IMR-90 (cell line): ENCODE data around the gene SMC1B. TPM values are rescaled to one million over a fixed set of nuclear protein-coding genes. Genes with fewer than 3 reads are reported as not detected.

ENCODE experiments used
- ATAC-seq: fragments of 200-7000 bp; cut with Tn5 transposase; 2 replicates; pipeline ENCODE4 v1.9.1; 2020; ENCODE audit warnings: low read depth, mild to moderate bottlenecking, moderate library complexity
- BruUV-seq: library from RNA; stranded (reverse); fragments of 400-500 nt; replicated peaks from 2 replicates; lab custom pipeline; 2021; lab: Mats Ljungman, UMichigan
- CTCF ChIA-PET: fragments of 300-600 bp; formaldehyde crosslinking; extraction: SDS; loops from one replicate; lab custom pipeline; 2021; ENCODE audit warnings: antibody characterized with exemption; lab: Yijun Ruan, JAX
- POLR2A ChIA-PET: fragments of 300-600 bp; sonication (Branson Sonifier 250); formaldehyde crosslinking; loops from one replicate; lab custom pipeline; 2022; ENCODE audit warnings: antibody characterized with exemption; ENCODE audit not compliant: unreplicated experiment; lab: Charles Lee
- DNase-seq: peaks from one replicate; pipeline ENCODE4 v3.0.0; 2013
- H2AFZ ChIP-seq: replicated peaks from 2 replicates; pipeline ENCODE3; 2013; ENCODE audit warnings: low read length, mild to moderate bottlenecking; ENCODE audit not compliant: poor library complexity
- H2AK5ac ChIP-seq: 2 replicates; pipeline ENCODE4 v1.6.1; 2013; ENCODE audit warnings: low read depth, low read length, inconsistent platforms
- H2AK9ac ChIP-seq: replicated peaks from 2 replicates; pipeline ENCODE3; 2013; ENCODE audit warnings: mild to moderate bottlenecking, low read depth, low read length, moderate library complexity; ENCODE audit not compliant: poor library complexity
- H2BK120ac ChIP-seq: 2 replicates; pipeline ENCODE4 v1.6.1; 2013; ENCODE audit warnings: low read depth, low read length, inconsistent platforms
- H2BK15ac ChIP-seq: 3 replicates; pipeline ENCODE4 v1.6.1; 2013; ENCODE audit warnings: low read depth, low read length, inconsistent platforms
- H2BK20ac ChIP-seq: 2 replicates; pipeline ENCODE4 v1.6.1; 2013; ENCODE audit warnings: low read depth, mild to moderate bottlenecking, inconsistent platforms, low read length, moderate library complexity
- H2BK5ac ChIP-seq: 2 replicates; pipeline ENCODE4 v1.6.1; 2013; ENCODE audit warnings: mild to moderate bottlenecking, low read depth, low read length, inconsistent platforms; ENCODE audit not compliant: poor library complexity, severe bottlenecking
- H3K14ac ChIP-seq: replicated peaks from 2 replicates; pipeline ENCODE4 v1.6.1; 2013; ENCODE audit warnings: low read depth, low read length, inconsistent platforms
- H3K18ac ChIP-seq: 2 replicates; pipeline ENCODE4 v1.6.1; 2013; ENCODE audit warnings: low read depth, low read length, control low read depth
- H3K23ac ChIP-seq: 2 replicates; pipeline ENCODE4 v1.6.1; 2013; ENCODE audit warnings: low read depth, low read length, inconsistent platforms
- H3K27ac ChIP-seq: 2 replicates; pipeline ENCODE4 v1.5.1; 2013; ENCODE audit warnings: mild to moderate bottlenecking, control low read depth, low read length; ENCODE audit not compliant: insufficient read depth
- H3K27me3 ChIP-seq: 2 replicates; pipeline ENCODE4 v1.6.1; 2013; ENCODE audit warnings: low read length; ENCODE audit not compliant: control insufficient read depth, insufficient read depth
- H3K36me3 ChIP-seq: 2 replicates; pipeline ENCODE4 v1.6.1; 2013; ENCODE audit warnings: low read length, mixed read lengths; ENCODE audit not compliant: control insufficient read depth, insufficient read depth
- H3K4ac ChIP-seq: 2 replicates; pipeline ENCODE4 v1.6.1; 2013; ENCODE audit warnings: low read depth, low read length, inconsistent platforms
- H3K4me1 ChIP-seq: 2 replicates; pipeline ENCODE4 v1.6.1; 2013; ENCODE audit warnings: low read length, mixed read lengths; ENCODE audit not compliant: control insufficient read depth, insufficient read depth
- H3K4me2 ChIP-seq: 2 replicates; pipeline ENCODE4 v1.6.1; 2013; ENCODE audit warnings: low read depth, mild to moderate bottlenecking, control low read depth, low read length, moderate library complexity
- H3K4me3 ChIP-seq: 2 replicates; pipeline ENCODE4 v1.5.1; 2013; ENCODE audit warnings: low read depth, mild to moderate bottlenecking, control low read depth, low read length, moderate library complexity; ENCODE audit not compliant: insufficient read depth
- H3K56ac ChIP-seq: 2 replicates; pipeline ENCODE4 v1.6.1; 2013; ENCODE audit warnings: low read length, inconsistent platforms; ENCODE audit not compliant: insufficient read depth; ENCODE audit errors: extremely low read depth
- H3K79me1 ChIP-seq, 2 experiments: 2 replicates each; pipeline ENCODE4 v1.6.1; 2013; ENCODE audit warnings: low read length in 2 of 2, inconsistent platforms in 1 of 2, low read depth in 1 of 2
- H3K9ac ChIP-seq: 2 replicates; pipeline ENCODE4 v1.6.1; 2013; ENCODE audit warnings: low read depth, low read length, control low read depth
- H3K9me1 ChIP-seq: 2 replicates; pipeline ENCODE4 v1.6.1; 2013; ENCODE audit warnings: low read length, inconsistent platforms; ENCODE audit not compliant: insufficient read depth
- H3K9me3 ChIP-seq: 2 replicates; pipeline ENCODE4 v1.6.1; 2013; ENCODE audit warnings: low read length; ENCODE audit not compliant: control insufficient read depth, insufficient read depth
- H4K20me1 ChIP-seq: 2 replicates; pipeline ENCODE4 v1.6.1; 2013; ENCODE audit warnings: low read length, inconsistent platforms; ENCODE audit not compliant: insufficient read depth
- H4K5ac ChIP-seq: 2 replicates; pipeline ENCODE4 v1.6.1; 2013; ENCODE audit warnings: mild to moderate bottlenecking, low read depth, low read length, control low read depth
- H4K8ac ChIP-seq, 2 experiments: 2 replicates each; pipeline ENCODE4 v1.6.1; 2013; ENCODE audit warnings: low read depth in 2 of 2, low read length in 2 of 2, control low read depth in 1 of 2, inconsistent platforms in 1 of 2
- H4K91ac ChIP-seq: 2 replicates; pipeline ENCODE4 v1.6.1; 2013; ENCODE audit warnings: low read depth, low read length, inconsistent platforms; ENCODE audit not compliant: insufficient read depth
- BHLHE40 ChIP-seq: fragments of 150-350 bp; IDR thresholded peaks from 2 replicates; pipeline ENCODE4 v1.6.1; 2016; ENCODE audit warnings: mild to moderate bottlenecking, low read depth, low read length
- CEBPB ChIP-seq: IDR thresholded peaks from 2 replicates; pipeline ENCODE4 v1.6.1; 2012; ENCODE audit warnings: low read depth, low read length, improper control_type of control experiment
- CHD1 ChIP-seq: IDR thresholded peaks from 2 replicates; pipeline ENCODE4 v1.6.1; 2012; ENCODE audit warnings: low read depth, low read length, improper control_type of control experiment
- FOS ChIP-seq: fragments of 150-350 bp; IDR thresholded peaks from 2 replicates; pipeline ENCODE4 v1.6.1; 2016; ENCODE audit warnings: low read depth, low read length
- MAFK ChIP-seq: IDR thresholded peaks from 2 replicates; pipeline ENCODE4 v1.6.1; 2012; ENCODE audit warnings: low read depth, low read length, improper control_type of control experiment
- MAZ ChIP-seq: IDR thresholded peaks from 2 replicates; pipeline ENCODE4 v1.6.1; 2012; ENCODE audit warnings: low read depth, mild to moderate bottlenecking, low read length, improper control_type of control experiment, moderate library complexity, borderline replicate concordance
- MXI1 ChIP-seq: IDR thresholded peaks from 2 replicates; pipeline ENCODE4 v1.6.1; 2012; ENCODE audit warnings: low read depth, mild to moderate bottlenecking, low read length, moderate library complexity, borderline replicate concordance
- NFE2L2 ChIP-seq: fragments of 150-350 bp; IDR thresholded peaks from 2 replicates; pipeline ENCODE4 v1.6.1; 2016; ENCODE audit warnings: low read depth, mild to moderate bottlenecking, low read length
- POLR2A ChIP-seq: IDR thresholded peaks from 2 replicates; pipeline ENCODE4 v1.6.1; 2012; ENCODE audit warnings: mild to moderate bottlenecking, low read depth, low read length
- RAD21 ChIP-seq: IDR thresholded peaks from 2 replicates; pipeline ENCODE4 v1.6.1; 2012; ENCODE audit warnings: low read length, improper control_type of control experiment
- RCOR1 ChIP-seq: IDR thresholded peaks from 2 replicates; pipeline ENCODE4 v1.6.1; 2012; ENCODE audit warnings: mild to moderate bottlenecking, low read length, improper control_type of control experiment; ENCODE audit not compliant: insufficient replicate concordance
- RFX5 ChIP-seq: IDR thresholded peaks from 2 replicates; pipeline ENCODE4 v1.8.0; 2012; ENCODE audit warnings: low read depth, mild to moderate bottlenecking, low read length, moderate library complexity
- SMC3 ChIP-seq: fragments of 150-350 bp; IDR thresholded peaks from 2 replicates; pipeline ENCODE4 v1.6.1; 2016; ENCODE audit warnings: low read depth, mild to moderate bottlenecking, antibody characterized with exemption, low read length, moderate library complexity
- WGBS, 2 experiments: methylation state at CpG; one replicate each; pipeline versions ENCODE4 v1.1.5 to v1.1.7; 2013; ENCODE audit warnings: missing lambda C conversion rate in 2 of 2; ENCODE audit not compliant: insufficient read length in 1 of 2; ENCODE audit errors: extremely low coverage in 2 of 2; 5-methylcytosine and 5-hydroxymethylcytosine counted together
- dilution Hi-C: fragments of 300-500 bp; cut with HindIII; formaldehyde crosslinking; loops from one replicate; pipeline ENCODE4 v1.14.3; 2018; ENCODE audit warnings: low sequenced_read_pairs; ENCODE audit not compliant: unreplicated experiment
- in situ Hi-C: fragments of 300-500 bp; cut with MboI; formaldehyde crosslinking; loops from 3 replicates; pipeline ENCODE4 v1.14.3; 2019; ENCODE audit warnings: low sequenced_read_pairs, inconsistent platforms, mixed read lengths
- intact Hi-C: fragments of 100-400 bp; cut with micrococcal nuclease; formaldehyde crosslinking; loops from 2 replicates; pipeline ENCODE4 v1.10.0; 2022
- polyA plus RNA-seq, 3 experiments: library from polyadenylated mRNA; depleted of rRNA; stranded (reverse); fragments of >200 nt; gene quantifications; 2 replicates each; pipeline ENCODE4 v1.2.3, GENCODE V29; 2012; ENCODE audit warnings: low replicate concordance in 1 of 3
- total RNA-seq: library from RNA; depleted of rRNA; stranded (reverse); fragments of >200 nt; gene quantifications from 2 replicates; pipeline ENCODE4 v1.2.3, GENCODE V29; 2012
- TF ChIP-seq, protein P1 (sequence below): conservative IDR thresholded peaks from 2 replicates; pipeline ENCODE4 v1.5.1; 2012; ENCODE audit warnings: mild to moderate bottlenecking, low read depth, low read length, improper control_type of control experiment
- TF ChIP-seq, protein P2 (sequence below): fragments of 150-350 bp; IDR thresholded peaks from 2 replicates; pipeline ENCODE4 v1.6.1; 2017; ENCODE audit warnings: mild to moderate bottlenecking, antibody characterized with exemption, low read length, low read depth
- TF ChIP-seq, protein P3 (sequence below): fragments of 150-350 bp; IDR thresholded peaks from 2 replicates; pipeline ENCODE4 v1.6.1; 2016; ENCODE audit warnings: low read depth, mild to moderate bottlenecking, low read length, moderate library complexity, borderline replicate concordance

The SMC1B gene
- total and polyA plus RNA-seq, 2 of the 4 experiments (the other 2 are of a cell fraction) = not detected

DNA sequence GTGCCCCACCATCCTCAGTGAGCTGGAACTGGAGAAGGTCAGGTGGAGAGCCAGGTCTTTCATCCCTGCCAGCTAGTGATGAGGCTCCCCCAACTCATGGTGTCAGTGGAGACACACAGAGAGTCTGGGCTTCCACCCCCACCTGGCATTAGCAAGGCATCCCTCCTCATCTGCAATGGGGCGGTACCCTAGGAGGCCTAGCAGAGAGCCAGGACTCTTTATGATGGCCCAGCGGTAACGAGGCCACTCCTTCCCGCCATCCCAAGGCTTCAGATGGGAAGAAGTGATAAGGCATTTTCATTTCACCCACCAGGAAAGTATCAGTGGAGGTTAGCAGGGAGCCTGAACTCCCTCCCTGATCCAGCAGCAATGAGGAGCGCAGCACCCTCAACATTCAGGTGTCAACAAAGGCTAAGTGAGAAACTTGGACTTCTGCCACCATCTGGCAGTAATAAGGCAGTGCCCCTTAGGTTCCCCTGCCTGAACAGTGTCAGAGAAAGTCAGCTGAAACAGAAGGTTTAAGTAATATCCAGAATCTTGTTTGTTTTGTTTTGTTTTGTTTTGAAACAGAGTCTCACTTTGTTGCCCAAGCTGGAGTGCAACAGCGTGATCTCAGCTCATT, 48.7 kb upstream of the SMC1B start:
- Histone ChIP-seq H3K27me3 (no peaks in the 10 kb centered on the region), H3K4ac (no peak overlapping the region), H2AFZ (no peak overlapping the region), H4K5ac (peak overlapping the region; percentile 12; the same call in 1 of the 2 replicates), H3K36me3 (no peaks in the 10 kb centered on the region), H4K20me1 (no peaks in the 10 kb centered on the region), H3K14ac (no peak overlapping the region), H2AK5ac (peak overlapping the region; percentile 37; the same call in 1 of the 2 replicates), H3K4me1 (peaks cover 5% of the 10 kb centered on the region; the same call in 1 of the 2 replicates), H3K18ac (peak overlapping the region; percentile 37; the same call in 1 of the 2 replicates), H2BK15ac (no peak overlapping the region), H2BK120ac (no peak overlapping the region; the same call in 1 of the 2 replicates), H3K79me1 (no peaks in the 10 kb centered on the region), H3K9me3 (peaks cover 5% of the 10 kb centered on the region; the same call in 1 of the 2 replicates), H3K4me2 (no peak overlapping the region), H3K9me1 (0 out of 2 replicates have a peak, but pooled peaks cover 3% of the 10 kb centered on the region), H4K91ac (no peak overlapping the region), H3K23ac (no peak overlapping the region), H3K9ac (no peak overlapping the region), H3K4me3 (no peak overlapping the region), H3K27ac (no peak overlapping the region), H3K56ac (no peak overlapping the region), H4K8ac (no peak overlapping the region), H2BK5ac (no peak overlapping the region), H2AK9ac (no peak overlapping the region), H2BK20ac (no peak overlapping the region)
- dilution Hi-C loops (no loop called here), intact Hi-C loops (no loop called here), in situ Hi-C loops (no loop called here)
- TF ChIP-seq RFX5 (no peak), CHD1 (no peak), RCOR1 (no peak), RAD21 (no peak), FOS (no peak), CEBPB (no peak), NFE2L2 (no peak), MAFK (no peak), MXI1 (no peak), SMC3 (no peak), BHLHE40 (no peak), MAZ (no peak), POLR2A (no peak)
- TF ChIP-seq, protein P1, sequence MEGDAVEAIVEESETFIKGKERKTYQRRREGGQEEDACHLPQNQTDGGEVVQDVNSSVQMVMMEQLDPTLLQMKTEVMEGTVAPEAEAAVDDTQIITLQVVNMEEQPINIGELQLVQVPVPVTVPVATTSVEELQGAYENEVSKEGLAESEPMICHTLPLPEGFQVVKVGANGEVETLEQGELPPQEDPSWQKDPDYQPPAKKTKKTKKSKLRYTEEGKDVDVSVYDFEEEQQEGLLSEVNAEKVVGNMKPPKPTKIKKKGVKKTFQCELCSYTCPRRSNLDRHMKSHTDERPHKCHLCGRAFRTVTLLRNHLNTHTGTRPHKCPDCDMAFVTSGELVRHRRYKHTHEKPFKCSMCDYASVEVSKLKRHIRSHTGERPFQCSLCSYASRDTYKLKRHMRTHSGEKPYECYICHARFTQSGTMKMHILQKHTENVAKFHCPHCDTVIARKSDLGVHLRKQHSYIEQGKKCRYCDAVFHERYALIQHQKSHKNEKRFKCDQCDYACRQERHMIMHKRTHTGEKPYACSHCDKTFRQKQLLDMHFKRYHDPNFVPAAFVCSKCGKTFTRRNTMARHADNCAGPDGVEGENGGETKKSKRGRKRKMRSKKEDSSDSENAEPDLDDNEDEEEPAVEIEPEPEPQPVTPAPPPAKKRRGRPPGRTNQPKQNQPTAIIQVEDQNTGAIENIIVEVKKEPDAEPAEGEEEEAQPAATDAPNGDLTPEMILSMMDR = no peak
- TF ChIP-seq, protein P2, sequence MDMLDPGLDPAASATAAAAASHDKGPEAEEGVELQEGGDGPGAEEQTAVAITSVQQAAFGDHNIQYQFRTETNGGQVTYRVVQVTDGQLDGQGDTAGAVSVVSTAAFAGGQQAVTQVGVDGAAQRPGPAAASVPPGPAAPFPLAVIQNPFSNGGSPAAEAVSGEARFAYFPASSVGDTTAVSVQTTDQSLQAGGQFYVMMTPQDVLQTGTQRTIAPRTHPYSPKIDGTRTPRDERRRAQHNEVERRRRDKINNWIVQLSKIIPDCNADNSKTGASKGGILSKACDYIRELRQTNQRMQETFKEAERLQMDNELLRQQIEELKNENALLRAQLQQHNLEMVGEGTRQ = no peak
- TF ChIP-seq, protein P3, sequence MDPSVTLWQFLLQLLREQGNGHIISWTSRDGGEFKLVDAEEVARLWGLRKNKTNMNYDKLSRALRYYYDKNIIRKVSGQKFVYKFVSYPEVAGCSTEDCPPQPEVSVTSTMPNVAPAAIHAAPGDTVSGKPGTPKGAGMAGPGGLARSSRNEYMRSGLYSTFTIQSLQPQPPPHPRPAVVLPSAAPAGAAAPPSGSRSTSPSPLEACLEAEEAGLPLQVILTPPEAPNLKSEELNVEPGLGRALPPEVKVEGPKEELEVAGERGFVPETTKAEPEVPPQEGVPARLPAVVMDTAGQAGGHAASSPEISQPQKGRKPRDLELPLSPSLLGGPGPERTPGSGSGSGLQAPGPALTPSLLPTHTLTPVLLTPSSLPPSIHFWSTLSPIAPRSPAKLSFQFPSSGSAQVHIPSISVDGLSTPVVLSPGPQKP = no peak
- ATAC-seq = no peak
- no CpG with 5 or more reads among the region's 6 CpGs for WGBS, 2 experiments
- no TSS peak for BruUV-seq
- CTCF ChIA-PET = interaction anchor here (1.0 kb wide), 1 partner anchor 194 kb away, joined by 5 read pairs; no protein-coding TSS in a partner anchor
- DNase-seq = no peak
- POLR2A ChIA-PET = no interaction called here
